ENCODE measurements around the gene SYT6. TPM values are rescaled to one million over a fixed set of nuclear protein-coding genes. Genes with fewer than 3 reads are reported as not detected.

SYT6 gene
- total RNA-seq, 1 experiment from 2014 or later: not detected

- Histone ChIP-seq H3K9ac (ENCODE audit: low read length) (no peak overlapping the region), H3K36me3 (ENCODE audit: control insufficient read depth in 1 of 2, insufficient read depth in 2 of 2, low read length in 2 of 2) (no peaks in the 10 kb centered on the region), H3K4me1 (ENCODE audit: control insufficient read depth in 1 of 2, insufficient read depth in 2 of 2, low read length in 2 of 2) (peaks cover 13 to 16% of the 10 kb centered on the region in 2 experiments), H3K4me3 (replicated peaks in 1 of 2; ENCODE audit: low read depth in 1 of 2, low read length in 2 of 2) (no peak overlapping the region), H2AFZ (ENCODE audit: low read depth, low read length, poor library complexity, severe bottlenecking) (no peak overlapping the region), H4K20me1 (ENCODE audit: insufficient read depth) (no peaks in the 10 kb centered on the region), H3K9me3 (ENCODE audit: control insufficient read depth in 1 of 2, insufficient read depth in 1 of 2, low read depth in 1 of 2, low read length in 2 of 2) (no peaks in the 10 kb centered on the region), H3K79me2 (ENCODE audit: insufficient read depth, low read length) (no peaks in the 10 kb centered on the region), H3K4me2 (ENCODE audit: low read length) (no peak overlapping the region), H3K27me3 (ENCODE audit: insufficient read depth, low read length) (no peaks in the 10 kb centered on the region), H3K27ac (ENCODE audit: low read depth, low read length) (no peak overlapping the region), H3K9me2 (ENCODE audit: insufficient read depth) (no peaks in the 10 kb centered on the region)
- intact Hi-C loops (cut with micrococcal nuclease): no loop called here
- no peak for TF ChIP-seq YY1 (IDR thresholded peaks at IDR 0.05; ENCODE audit: extremely low read depth, insufficient replicate concordance, low read depth, low read length)
- no peak for TF ChIP-seq CBX3 (IDR thresholded peaks at IDR 0.05; ENCODE audit: low read depth)
- TF ChIP-seq EGR1 (IDR thresholded peaks at IDR 0.05; ENCODE audit: low read depth): no peak
- TF ChIP-seq ZBTB33 (IDR thresholded peaks at IDR 0.05; ENCODE audit: extremely low read depth, insufficient replicate concordance, low read length): no peak
- TF ChIP-seq EZH2phosphoT487 (IDR thresholded peaks at IDR 0.05; ENCODE audit: borderline replicate concordance): no peak
- TF ChIP-seq SIN3A (IDR thresholded peaks at IDR 0.05; ENCODE audit: low read depth): no peak
- TF ChIP-seq POLR2A (IDR thresholded peaks at IDR 0.05; ENCODE audit: borderline replicate concordance, extremely low read depth, insufficient read depth, insufficient read length): no peak
- ChIA-PET CTCF (no interaction called here), POLR2A (no interaction called here), RAD21 (ENCODE audit: low non-redundant PET in 1 of 2, low total read pairs in 2 of 2, uncharacterized antibody in 2 of 2, unreplicated experiment in 2 of 2) (no interaction called here)
- DNase-seq (ENCODE audit: low read depth, low spot score) (no peak), ATAC-seq (no peak)
- BruUV-seq (replicated peaks): no TSS peak
Measured at GRCh38 chr1:114118351-114118990, 35.2 kb downstream of the SYT6 start.

GRCh38 chr1:114117654-114118053, 36.0 kb downstream of the SYT6 start:
- CTCF ChIA-PET: no interaction called here
- H3K4me1 ChIP-seq (ENCODE audit: control insufficient read depth in 1 of 2, insufficient read depth in 2 of 2, low read length in 2 of 2): peaks cover 13 to 17% of the 10 kb centered on the region in 2 experiments
- intact Hi-C loops (cut with micrococcal nuclease): no loop called here
- no peak overlapping the region for H3K9ac ChIP-seq (ENCODE audit: low read length)
- no peaks in the 10 kb centered on the region for H3K9me2 ChIP-seq (ENCODE audit: insufficient read depth)
- POLR2A ChIA-PET: no interaction called here
- no TSS peak for BruUV-seq (replicated peaks)
- no peak overlapping the region for H2AFZ ChIP-seq (ENCODE audit: low read depth, low read length, poor library complexity, severe bottlenecking)
- RAD21 ChIA-PET (ENCODE audit: low non-redundant PET in 1 of 2, low total read pairs in 2 of 2, uncharacterized antibody in 2 of 2, unreplicated experiment in 2 of 2): no interaction called here
- ATAC-seq: no peak
- H3K4me3 ChIP-seq (replicated peaks in 1 of 2; ENCODE audit: low read depth in 1 of 2, low read length in 2 of 2): no peak overlapping the region
- no peaks in the 10 kb centered on the region for H3K79me2 ChIP-seq (ENCODE audit: insufficient read depth, low read length)
- no peak overlapping the region for H3K27ac ChIP-seq (ENCODE audit: low read depth, low read length)
- H3K27me3 ChIP-seq (ENCODE audit: insufficient read depth, low read length): no peaks in the 10 kb centered on the region
- no peaks in the 10 kb centered on the region for H3K36me3 ChIP-seq (ENCODE audit: control insufficient read depth in 1 of 2, insufficient read depth in 2 of 2, low read length in 2 of 2)
- no peak overlapping the region for H3K4me2 ChIP-seq (ENCODE audit: low read length)
- no peaks in the 10 kb centered on the region for H3K9me3 ChIP-seq (ENCODE audit: control insufficient read depth in 1 of 2, insufficient read depth in 1 of 2, low read depth in 1 of 2, low read length in 2 of 2)
- H4K20me1 ChIP-seq (ENCODE audit: insufficient read depth): no peaks in the 10 kb centered on the region
- DNase-seq (ENCODE audit: low read depth, low spot score): no peak
- TF ChIP-seq MAX (IDR thresholded peaks at IDR 0.05) (no peak), JUND (IDR thresholded peaks at IDR 0.05) (no peak), ATF3 (IDR thresholded peaks at IDR 0.05) (no peak), ZFX (IDR thresholded peaks at IDR 0.05) (no peak), RAD21 (IDR thresholded peaks at IDR 0.05; ENCODE audit: low read depth) (no peak), SRF (IDR thresholded peaks at IDR 0.05; ENCODE audit: low read depth) (no peak), REST (IDR thresholded peaks at IDR 0.05; ENCODE audit: low read depth) (no peak), ELF1 (IDR thresholded peaks at IDR 0.05; ENCODE audit: borderline replicate concordance, low read depth) (no peak), POLR2AphosphoS5 (IDR thresholded peaks at IDR 0.05; ENCODE audit: low read depth, low read length) (no peak)
